HG03354 (cell line): Measurements from ENCODE around the gene KXD1.
"Not testable (repeated sequence)": the region's sequence is repeated elsewhere in the genome, so short reads cannot be mapped to it uniquely, and the experiment has no call there.

Source experiments
- ATAC-seq: cut with Tn5 transposase; IDR thresholded peaks from one replicate; pipeline ENCODE4 v1.9.1; 2021; ENCODE audit warnings: mild to moderate bottlenecking; ENCODE audit not compliant: unreplicated experiment, poor library complexity, severe bottlenecking

KXD1 gene

DNA sequence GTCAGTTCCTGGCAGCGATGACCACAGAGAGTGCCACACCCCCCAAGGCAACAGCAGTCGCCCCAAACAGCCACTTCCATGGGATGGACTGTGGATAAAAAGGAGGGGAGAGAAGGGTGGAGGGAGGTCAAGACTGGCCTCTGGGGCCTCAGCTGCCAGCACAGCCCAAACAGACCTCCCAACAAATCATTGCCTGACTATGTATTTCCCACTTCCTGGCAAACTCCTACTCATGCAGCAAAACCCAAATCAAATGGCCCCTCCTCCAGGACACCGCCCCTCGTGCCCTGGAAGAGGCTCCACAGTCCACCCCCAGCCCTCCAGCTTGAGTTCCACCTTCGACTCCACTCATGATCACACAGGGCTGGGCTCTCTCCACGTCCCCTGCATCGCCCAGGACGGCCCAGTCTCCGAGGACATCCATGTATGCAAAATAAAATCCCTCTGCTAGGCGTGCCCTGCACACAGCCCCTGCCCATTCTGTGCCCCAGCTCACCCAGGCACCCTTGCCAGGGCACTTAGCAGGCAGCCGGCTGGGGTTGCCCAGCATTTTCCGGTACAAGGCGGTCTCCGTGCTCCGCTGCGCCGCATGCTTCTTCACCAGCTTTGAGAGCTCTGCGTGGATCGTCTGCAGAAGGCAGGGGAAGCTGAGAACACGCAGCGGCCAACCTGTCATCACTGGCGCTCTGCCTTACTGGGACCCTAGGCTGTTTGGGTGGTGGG is 25.3 kb upstream of the KXD1 start:
- no peak for ATAC-seq

GRCh38 chr19:18533058-18533457 is 24.6 kb upstream of the KXD1 start:
- ATAC-seq, result no peak

- no peak for ATAC-seq
Measured at GRCh38 chr19:18536475-18536874, 21.2 kb upstream of the KXD1 start.

GRCh38 chr19:18537431-18537830 is 20.2 kb upstream of the KXD1 start:
- no peak for ATAC-seq

DNA sequence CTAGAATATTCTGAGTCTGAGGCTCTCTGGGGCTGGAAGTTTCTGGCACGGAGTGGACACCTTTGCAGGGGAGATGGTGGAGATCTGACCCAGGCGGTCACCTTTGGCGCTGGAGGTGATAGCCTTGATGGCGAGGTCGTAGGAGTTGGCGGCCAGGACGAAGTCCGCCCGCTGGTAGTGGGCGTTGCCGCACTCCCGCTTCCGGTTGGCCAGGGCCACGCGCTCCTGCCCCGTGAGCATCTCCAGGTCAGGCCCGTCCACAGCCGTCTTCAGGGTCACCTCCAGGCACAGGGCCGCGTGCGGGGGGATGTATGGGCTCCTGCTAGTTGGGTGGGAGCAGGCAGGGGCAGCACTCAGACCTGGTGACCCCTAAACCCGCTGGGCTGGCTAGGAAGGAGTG is 19.6 kb upstream of the KXD1 start:
- no peak for ATAC-seq

DNA sequence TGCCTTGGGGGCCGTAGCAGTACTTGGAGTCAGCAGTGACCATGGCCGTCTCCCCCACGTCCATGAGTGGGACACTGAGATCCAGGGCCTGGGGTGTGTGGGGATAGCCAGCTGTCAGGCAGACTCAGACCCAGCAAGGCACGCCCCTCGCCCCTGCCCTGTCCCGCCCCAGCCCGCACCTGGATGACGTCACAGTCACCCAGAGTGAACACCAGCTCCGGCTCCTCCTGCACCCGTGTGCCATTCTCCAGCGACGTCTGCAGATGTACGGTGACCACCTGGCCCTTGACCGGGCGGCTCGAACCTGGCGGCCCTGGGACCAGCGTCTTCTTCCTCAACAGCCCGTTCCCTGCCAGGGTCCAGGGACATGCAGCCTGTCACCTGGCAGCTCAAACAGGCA is 18.3 kb upstream of the KXD1 start:
- no peak for ATAC-seq

GRCh38 chr19:18540200-18540599 is 17.5 kb upstream of the KXD1 start:
- ATAC-seq, result not testable (repeated sequence)

GRCh38 chr19:18541258-18541991 is 16.2 kb upstream of the KXD1 start:
- no peak for ATAC-seq

- ATAC-seq, result no peak
Measured at GRCh38 chr19:18541992-18542940, 15.4 kb upstream of the KXD1 start.

- peak; percentile 96 for ATAC-seq
Measured at GRCh38 chr19:18542941-18543813, 14.5 kb upstream of the KXD1 start, which contains the start of gene FKBP8. Gene FKBP8 (minus strand): TSS chr19:18543573. CDS start chr19:18541970, 1,603 bp downstream.

DNA sequence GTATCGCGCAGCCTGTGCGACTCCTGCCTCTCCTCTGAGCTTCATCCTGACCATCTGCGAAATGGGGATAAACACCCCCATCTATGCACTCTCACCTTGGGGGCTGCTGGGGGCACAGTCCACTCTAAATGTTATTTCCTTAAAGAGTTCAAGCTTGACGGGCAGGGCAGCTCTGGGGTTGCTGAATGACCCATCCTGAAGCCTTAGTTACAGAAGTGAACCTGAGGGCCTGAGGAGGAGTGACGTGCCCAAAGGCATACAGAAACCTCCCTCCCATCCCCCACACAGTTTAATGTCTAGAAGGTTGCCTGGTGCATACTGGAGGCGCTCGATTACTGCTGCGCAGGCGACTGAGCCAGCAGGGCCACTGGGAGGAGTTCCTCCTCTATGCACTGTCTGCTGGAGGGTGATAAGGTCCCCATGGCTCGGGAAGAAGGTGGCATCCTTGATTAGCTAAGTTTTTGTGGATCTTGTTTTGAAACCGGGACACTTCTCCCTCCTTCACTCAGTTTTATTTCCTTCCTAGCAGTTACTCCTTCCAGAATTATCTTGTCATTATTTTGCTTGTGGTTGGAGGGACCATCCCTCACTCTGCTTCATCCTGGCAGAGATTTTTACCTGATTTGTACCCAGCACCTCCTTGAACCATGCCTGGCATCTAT is 13.7 kb upstream of the KXD1 start:
- peak; percentile 62 for ATAC-seq

DNA sequence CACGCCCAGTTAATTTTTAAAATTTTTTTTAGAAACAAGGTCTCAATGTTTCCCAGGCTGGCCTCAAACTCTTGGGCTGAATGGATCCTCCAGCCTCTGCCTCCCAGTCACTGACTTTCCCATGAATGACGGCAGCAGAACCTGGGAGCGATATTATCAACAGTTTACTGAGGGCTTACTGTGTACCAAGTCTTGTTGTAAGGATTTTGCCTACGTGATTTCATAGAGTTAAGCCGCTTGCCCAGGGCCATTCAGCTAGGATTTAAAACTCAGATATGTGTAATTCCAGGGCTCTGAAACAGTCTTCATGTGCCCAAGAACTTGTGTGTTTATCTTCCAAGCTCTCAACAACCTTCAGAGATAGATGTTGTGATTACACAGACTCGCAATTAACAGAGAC is 6.0 kb upstream of the KXD1 start:
- ATAC-seq, result no peak

GRCh38 chr19:18558202-18558555 is 509 bp downstream of the KXD1 start:
- ATAC-seq, result no peak

DNA sequence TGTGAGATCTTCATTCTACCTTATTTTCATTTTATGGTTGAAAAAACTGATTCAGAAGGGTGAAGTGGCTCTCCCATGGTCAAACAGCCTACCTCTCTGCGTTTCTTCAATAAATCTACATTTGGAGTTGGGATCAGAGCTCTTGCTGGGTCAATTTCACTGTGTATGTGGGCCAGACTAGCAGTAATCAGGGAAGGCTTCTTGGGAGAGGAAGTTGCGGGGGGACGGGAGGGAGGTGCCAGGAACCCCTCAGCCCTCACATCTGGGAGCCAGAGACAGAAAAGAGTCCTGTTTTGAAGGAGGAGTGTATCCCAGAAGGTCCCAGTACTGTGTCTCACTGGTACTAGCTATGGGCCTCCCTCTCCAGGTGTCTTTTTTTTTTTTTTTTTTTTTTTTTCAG is 934 bp downstream of the KXD1 start:
- no peak for ATAC-seq

GRCh38 chr19:18559685-18560084 is 2.0 kb downstream of the KXD1 start:
- ATAC-seq, result no peak

DNA sequence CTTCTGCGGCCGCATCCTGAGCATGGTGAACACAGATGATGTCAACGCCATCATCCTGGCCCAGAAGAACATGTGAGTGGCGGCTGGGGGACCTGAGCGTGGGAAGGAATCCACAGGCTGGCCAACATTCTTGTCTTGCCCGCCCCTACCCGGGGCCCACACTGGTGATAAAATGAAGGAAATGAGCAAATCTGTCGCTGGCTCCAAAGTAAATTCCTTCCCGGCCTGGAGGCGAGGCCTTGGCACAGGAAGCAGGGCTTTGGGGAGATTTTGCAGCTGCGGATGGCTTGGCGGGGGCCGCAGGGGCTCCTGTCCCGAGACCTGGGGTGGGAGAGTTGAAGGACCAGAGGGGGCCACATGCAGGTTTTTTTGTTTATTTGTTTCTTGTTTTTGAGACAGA is 4.4 kb downstream of the KXD1 start:
- ATAC-seq, result no peak

DNA sequence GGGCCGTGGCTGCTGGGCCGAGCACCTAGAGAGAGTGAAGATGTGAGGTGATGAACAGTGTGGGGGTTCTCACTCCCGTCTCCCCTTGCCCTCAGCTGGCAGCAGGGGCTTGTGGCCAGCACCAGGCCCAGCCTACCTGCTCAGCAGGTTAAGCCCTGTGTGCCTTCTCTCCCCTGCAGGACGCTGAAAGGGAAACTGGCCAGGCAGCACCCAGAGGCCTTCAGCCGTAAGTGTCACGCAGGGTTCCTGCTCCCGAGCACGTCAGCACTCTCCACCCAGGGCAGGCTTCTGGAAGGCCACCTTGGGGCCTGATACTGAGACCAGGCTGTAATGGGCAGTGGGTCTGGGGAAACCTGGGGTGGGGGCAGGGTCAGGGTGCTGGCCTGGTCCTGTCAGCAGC is 9.3 kb downstream of the KXD1 start:
- no peak for ATAC-seq

DNA sequence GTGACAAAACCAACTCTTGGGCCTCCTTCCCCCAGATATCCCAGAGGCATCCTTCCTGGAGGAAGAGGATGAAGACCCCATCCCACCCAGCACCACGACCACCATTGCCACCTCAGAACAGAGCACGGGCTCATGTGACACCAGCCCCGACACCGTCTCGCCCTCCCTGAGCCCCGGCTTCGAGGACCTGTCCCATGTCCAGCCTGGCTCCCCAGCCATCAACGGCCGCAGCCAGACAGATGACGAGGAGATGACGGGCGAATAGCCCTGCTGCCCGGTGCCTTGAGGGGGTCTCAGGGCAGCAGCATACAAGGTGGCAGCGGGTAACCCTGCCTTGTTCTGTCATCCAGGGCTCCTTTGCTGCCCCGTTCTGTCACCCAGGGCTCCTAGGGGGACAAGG is 10.7 kb downstream of the KXD1 start:
- ATAC-seq, result no peak
